Gastroesophageal sphincter (tissue), 3 donors: ENCODE measurements around the gene CLEC1B.

Source experiments
- POLR2A ChIP-seq, 2 donors: fragments of 450-650 bp; IDR thresholded peaks; one replicate each; pipeline ENCODE4 v1.6.1; 2017; ENCODE audit warnings: antibody characterized with exemption in 2 of 2, mild to moderate bottlenecking in 2 of 2, moderate library complexity in 1 of 2
- TF ChIP-seq, protein P1 (sequence below), 4 experiments: fragments of 200-600 bp in 2 of 4; fragments of 450-650 bp in 2 of 4; sonication (generic) in 1 of 4; IDR thresholded peaks; one replicate each; pipeline ENCODE4 v1.5.1; 2017 to 2019; ENCODE audit warnings: antibody characterized with exemption in 4 of 4, mild to moderate bottlenecking in 2 of 4, moderate library complexity in 2 of 4

DNA sequence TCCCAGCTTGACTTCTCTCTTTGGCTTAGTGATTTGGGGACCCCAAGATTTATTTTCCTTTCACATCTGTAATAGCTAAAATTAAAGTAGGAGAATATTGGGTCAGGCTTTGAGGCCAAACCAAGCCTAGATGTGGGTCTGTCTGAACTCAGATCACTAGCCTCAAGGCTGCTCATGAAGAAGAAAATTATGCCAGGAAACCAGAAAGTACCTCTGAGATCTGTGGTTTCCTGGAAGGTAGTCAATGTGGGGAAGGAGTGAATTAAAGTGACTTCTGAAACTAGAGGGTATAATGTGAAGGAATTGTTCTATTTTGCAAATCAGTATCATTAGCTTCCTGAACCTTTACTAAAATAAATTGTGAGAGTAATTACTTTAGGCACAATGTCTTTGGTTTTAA lies 41.1 kb downstream of the CLEC1B start:
- no peak for TF ChIP-seq POLR2A (IDR thresholded peaks at IDR 0.05)
- TF ChIP-seq, protein P1, sequence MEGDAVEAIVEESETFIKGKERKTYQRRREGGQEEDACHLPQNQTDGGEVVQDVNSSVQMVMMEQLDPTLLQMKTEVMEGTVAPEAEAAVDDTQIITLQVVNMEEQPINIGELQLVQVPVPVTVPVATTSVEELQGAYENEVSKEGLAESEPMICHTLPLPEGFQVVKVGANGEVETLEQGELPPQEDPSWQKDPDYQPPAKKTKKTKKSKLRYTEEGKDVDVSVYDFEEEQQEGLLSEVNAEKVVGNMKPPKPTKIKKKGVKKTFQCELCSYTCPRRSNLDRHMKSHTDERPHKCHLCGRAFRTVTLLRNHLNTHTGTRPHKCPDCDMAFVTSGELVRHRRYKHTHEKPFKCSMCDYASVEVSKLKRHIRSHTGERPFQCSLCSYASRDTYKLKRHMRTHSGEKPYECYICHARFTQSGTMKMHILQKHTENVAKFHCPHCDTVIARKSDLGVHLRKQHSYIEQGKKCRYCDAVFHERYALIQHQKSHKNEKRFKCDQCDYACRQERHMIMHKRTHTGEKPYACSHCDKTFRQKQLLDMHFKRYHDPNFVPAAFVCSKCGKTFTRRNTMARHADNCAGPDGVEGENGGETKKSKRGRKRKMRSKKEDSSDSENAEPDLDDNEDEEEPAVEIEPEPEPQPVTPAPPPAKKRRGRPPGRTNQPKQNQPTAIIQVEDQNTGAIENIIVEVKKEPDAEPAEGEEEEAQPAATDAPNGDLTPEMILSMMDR (IDR thresholded peaks at IDR 0.05) = no peak
